Endothelial cell of umbilical vein (primary cell): ENCODE results near the gene ATP5PB. TPM values are rescaled to one million over a fixed set of nuclear protein-coding genes. Genes with fewer than 3 reads are reported as not detected.

ENCODE experiments used
- BruUV-seq: library from RNA; stranded (reverse); fragments of 400-500 nt; replicated peaks from 2 replicates; lab custom pipeline; 2021; lab: Mats Ljungman, UMichigan
- CTCF ChIA-PET: fragments of 300-600, 350-600 bp; sonication (Branson Sonifier 250); formaldehyde crosslinking; loops from one replicate; lab custom pipeline; 2021; ENCODE audit warnings: antibody characterized with exemption, inconsistent platforms; lab: Charles Lee
- POLR2A ChIA-PET: fragments of 300-600, 350-600 bp; sonication (Branson Sonifier 250); formaldehyde crosslinking; loops from one replicate; lab custom pipeline; 2021; ENCODE audit warnings: antibody characterized with exemption, inconsistent platforms; lab: Charles Lee
- DNase-seq: peaks from one replicate; pipeline ENCODE4 v3.0.0-alpha.2; 2011; ENCODE audit warnings: low read depth, low spot score
- FAIRE-seq: peaks from 2 replicates; lab custom pipeline; 2011; peaks lifted over from hg19 to GRCh38; lab: Jason Lieb, UNC
- H2AFZ ChIP-seq: 2 replicates; pipeline ENCODE4 v1.6.0; 2012; ENCODE audit warnings: low read depth, low read length, control low read depth, inconsistent platforms
- H3K27ac ChIP-seq: 2 replicates; pipeline ENCODE4 v1.5.1; 2011; ENCODE audit warnings: low read depth, mild to moderate bottlenecking, control low read depth, low read length, moderate library complexity; ENCODE audit not compliant: insufficient read depth
- H3K27me3 ChIP-seq, 2 experiments: 2 replicates each; pipeline versions ENCODE4 v1.6.0 to v1.6.1; 2011; ENCODE audit warnings: low read length in 2 of 2, mixed read lengths in 1 of 2; ENCODE audit not compliant: control insufficient read depth in 2 of 2, insufficient read depth in 2 of 2
- H3K36me3 ChIP-seq, 2 experiments: 2 replicates in 1 of 2; 3 replicates in 1 of 2; pipeline ENCODE4 v1.5.1; 2011; ENCODE audit warnings: low read length in 2 of 2, mild to moderate bottlenecking in 1 of 2, moderate library complexity in 1 of 2; ENCODE audit not compliant: control insufficient read depth in 2 of 2, insufficient read depth in 2 of 2; ENCODE audit errors: extremely low read depth in 1 of 2
- H3K4me1 ChIP-seq: 3 replicates; pipeline ENCODE4 v1.5.1; 2011; ENCODE audit warnings: mild to moderate bottlenecking, low read length; ENCODE audit not compliant: control insufficient read depth, insufficient read depth; ENCODE audit errors: extremely low read depth
- H3K4me2 ChIP-seq: 2 replicates; pipeline ENCODE4 v1.6.1; 2011; ENCODE audit warnings: low read length, control low read depth, mixed read lengths; ENCODE audit not compliant: insufficient read depth
- H3K4me3 ChIP-seq, 3 experiments: fragments of 200-600 bp in 1 of 3; sonication (generic), shearing (Covaris generic) in 1 of 3; replicated peaks in 1 of 3; 2 replicates each; pipeline ENCODE4 v1.5.1; 2011 to 2016; ENCODE audit warnings: control low read depth in 3 of 3, low read length in 3 of 3, mild to moderate bottlenecking in 2 of 3, inconsistent platforms in 1 of 3, low read depth in 1 of 3, moderate library complexity in 1 of 3; ENCODE audit not compliant: insufficient read depth in 1 of 3
- H3K79me2 ChIP-seq: 2 replicates; pipeline ENCODE4 v1.6.0; 2012; ENCODE audit warnings: low read length, inconsistent platforms; ENCODE audit not compliant: control insufficient read depth, insufficient read depth
- H3K9ac ChIP-seq: replicated peaks from 2 replicates; pipeline ENCODE3; 2011; ENCODE audit warnings: low read length, control low read depth; ENCODE audit not compliant: insufficient read depth; ENCODE audit errors: extremely low read depth
- H3K9me1 ChIP-seq: replicated peaks from 3 replicates; pipeline ENCODE4 v1.6.0; 2011; ENCODE audit warnings: mild to moderate bottlenecking, low read length; ENCODE audit not compliant: control insufficient read depth, insufficient read depth; ENCODE audit errors: extremely low read depth
- H3K9me3 ChIP-seq: replicated peaks from 2 replicates; pipeline ENCODE4 v1.5.1; 2012; ENCODE audit warnings: low read length, inconsistent platforms; ENCODE audit not compliant: control insufficient read depth, insufficient read depth
- H4K20me1 ChIP-seq: replicated peaks from 2 replicates; pipeline ENCODE3; 2011; ENCODE audit warnings: mild to moderate bottlenecking, low read length; ENCODE audit not compliant: control insufficient read depth, insufficient read depth; ENCODE audit errors: extremely low read depth
- EZH2 ChIP-seq: IDR thresholded peaks from 2 replicates; pipeline ENCODE4 v1.6.1; 2012; ENCODE audit warnings: borderline replicate concordance, low read depth, mild to moderate bottlenecking, moderate library complexity, low read length, inconsistent platforms; ENCODE audit not compliant: severe bottlenecking
- FOS ChIP-seq: IDR thresholded peaks from 2 replicates; pipeline ENCODE4 v1.6.1; 2011; ENCODE audit warnings: mild to moderate bottlenecking, low read length, moderate library complexity, borderline replicate concordance; ENCODE audit not compliant: insufficient read depth
- GATA2 ChIP-seq: IDR thresholded peaks from 2 replicates; pipeline ENCODE4 v1.7.0; 2011; ENCODE audit warnings: low read depth, mild to moderate bottlenecking, moderate library complexity, mixed read lengths, low read length; ENCODE audit not compliant: insufficient read length, insufficient read depth
- JUN ChIP-seq: IDR thresholded peaks from 2 replicates; pipeline ENCODE4 v1.6.1; 2011; ENCODE audit warnings: borderline replicate concordance, low read depth; ENCODE audit not compliant: insufficient read length, insufficient read depth
- MAX ChIP-seq: IDR thresholded peaks from 2 replicates; pipeline ENCODE4 v1.6.1; 2011; ENCODE audit not compliant: insufficient read depth, insufficient read length
- MYC ChIP-seq: IDR thresholded peaks from one replicate; pipeline ENCODE4 v1.6.1; 2011; ENCODE audit warnings: mild to moderate bottlenecking, low read depth, low read length
- POLR2A ChIP-seq: IDR thresholded peaks from 2 replicates; pipeline ENCODE4 v1.6.1; 2012; ENCODE audit warnings: low read depth, mild to moderate bottlenecking, control low read depth, low read length
- dilution Hi-C: fragments of 300-500 bp; cut with MboI; formaldehyde crosslinking; loops from one replicate; pipeline ENCODE4 v1.15.0; 2019; ENCODE audit warnings: low sequenced_read_pairs; ENCODE audit not compliant: extremely low pct_ligation_motif_present
- intact Hi-C: fragments of 100-400 bp; cut with micrococcal nuclease; formaldehyde crosslinking; loops from one replicate; pipeline ENCODE4 v1.10.0; 2022
- polyA plus RNA-seq, 4 experiments: library from polyadenylated mRNA; depleted of rRNA in 3 of 4; stranded (reverse) in 3 of 4; unstranded in 1 of 4; fragments of >200 nt; gene quantifications; 2 replicates each; pipeline versions ENCODE4 v1.2.1 to v1.2.3, GENCODE V29; 2011 to 2012; ENCODE audit warnings: missing spikeins in 1 of 4
- total RNA-seq: library from RNA; stranded (reverse); gene quantifications from 2 replicates; pipeline ENCODE4 v1.2.3, GENCODE V29; 2021

Gene ATP5PB
- total and polyA plus RNA-seq, 2 donors (not counting 3 experiments of a cell fraction or from before 2014, with no cell fraction given): 231 to 244 TPM

- H3K9me3 ChIP-seq: no peaks in the 10 kb centered on the region
- no peaks in the 10 kb centered on the region for H3K4me1 ChIP-seq
- no peak for FAIRE-seq
- H3K9me1 ChIP-seq: no peaks in the 10 kb centered on the region
- TF ChIP-seq EZH2 (no peak), MAX (no peak)
- ChIA-PET POLR2A (no interaction called here), CTCF (no interaction called here)
- no peak overlapping the region for H3K27ac ChIP-seq
- no peak overlapping the region for H3K4me3 ChIP-seq
- H2AFZ ChIP-seq: no peak overlapping the region
- intact Hi-C loops (no loop called here), dilution Hi-C loops (no loop called here)
- H3K9ac ChIP-seq: no peak overlapping the region
- H3K27me3 ChIP-seq: peaks cover 6 to 7% of the 10 kb centered on the region in 2 experiments
- H3K4me2 ChIP-seq: no peak overlapping the region
- no peak for DNase-seq
- BruUV-seq: no TSS peak
- H3K36me3 ChIP-seq: no peaks in the 10 kb centered on the region
- no peaks in the 10 kb centered on the region for H4K20me1 ChIP-seq
- H3K79me2 ChIP-seq: no peaks in the 10 kb centered on the region
These were observed 28.9 kb upstream of the ATP5PB start for GRCh38 chr1:111420377-111420776.

GRCh38 chr1:111422546-111423391, 26.5 kb upstream of the ATP5PB start:
- H3K9me1 ChIP-seq: no peaks in the 10 kb centered on the region
- no peaks in the 10 kb centered on the region for H3K4me1 ChIP-seq
- DNase-seq (no peak), FAIRE-seq (no peak)
- no peak overlapping the region for H3K4me2 ChIP-seq
- no peak overlapping the region for H3K9ac ChIP-seq
- H3K27me3 ChIP-seq: peaks cover 12 to 21% of the 10 kb centered on the region in 2 experiments
- dilution Hi-C loops: no loop called here
- H3K4me3 ChIP-seq: no peak overlapping the region
- ChIA-PET CTCF (interaction anchor here (1.1 to 1.3 kb wide), 2 partner anchors 23 kb away, joined by 5 to 6 read pairs; no protein-coding TSS in a partner anchor), POLR2A (no interaction called here)
- H4K20me1 ChIP-seq: no peaks in the 10 kb centered on the region
- H3K27ac ChIP-seq: no peak overlapping the region
- no TSS peak for BruUV-seq
- no peaks in the 10 kb centered on the region for H3K79me2 ChIP-seq
- H3K36me3 ChIP-seq: no peaks in the 10 kb centered on the region
- H2AFZ ChIP-seq: no peak overlapping the region
- H3K9me3 ChIP-seq: no peaks in the 10 kb centered on the region
- TF ChIP-seq MYC (no peak), FOS (no peak), MAX (no peak), EZH2 (no peak), GATA2 (no peak), POLR2A (no peak), JUN (no peak)
- intact Hi-C loops: no loop called here
